Esophagus squamous epithelium (tissue), 5 donors: Measurements from ENCODE around the gene ITPR3. TPM values are rescaled to one million over a fixed set of nuclear protein-coding genes. Genes with fewer than 3 reads are reported as not detected.

Experiments
- DNase-seq: peaks from one replicate; lab custom pipeline; 2025; lab: John Stamatoyannopoulos, UW
- H3K27ac ChIP-seq, 4 donors: fragments of 200-600 bp; sonication (generic); one replicate each; pipeline ENCODE4 v1.5.1; 2016 to 2019; ENCODE audit warnings: mild to moderate bottlenecking in 1 of 4
- H3K27me3 ChIP-seq, 4 donors: fragments of 200-600 bp; sonication (generic); 1 replicate in 3 of 4; 2 replicates in 1 of 4; pipeline versions ENCODE4 v1.5.1 to v1.6.0; 2017 to 2021; ENCODE audit warnings: antibody characterized with exemption in 1 of 4
- H3K36me3 ChIP-seq, 3 donors: fragments of 200-600 bp; sonication (generic); one replicate each; pipeline ENCODE4 v1.5.1; 2016 to 2019
- H3K4me1 ChIP-seq, 3 donors: fragments of 200-600 bp; sonication (generic); one replicate each; pipeline ENCODE4 v1.5.1; 2017 to 2019
- H3K4me3 ChIP-seq, 4 donors: fragments of 200-600 bp; sonication (generic); 1 replicate in 3 of 4; 2 replicates in 1 of 4; pipeline ENCODE4 v1.5.1; 2016 to 2019; ENCODE audit warnings: mild to moderate bottlenecking in 2 of 4, moderate library complexity in 1 of 4
- H3K9me3 ChIP-seq, 3 donors: fragments of 200-600 bp; sonication (generic); one replicate each; pipeline ENCODE4 v1.5.1; 2016 to 2019
- CTCF ChIP-seq, 6 experiments: fragments of 450-650 bp in 4 of 6; fragments of 200-600 bp in 2 of 6; sonication (generic) in 2 of 6; IDR thresholded peaks; one replicate each; pipeline ENCODE4 v1.5.1; 2016 to 2019; ENCODE audit warnings: antibody characterized with exemption in 6 of 6, mild to moderate bottlenecking in 4 of 6, moderate library complexity in 4 of 6
- POLR2A ChIP-seq, 4 donors: fragments of 450-650 bp; IDR thresholded peaks; one replicate each; pipeline ENCODE4 v1.6.1; 2017; ENCODE audit warnings: antibody characterized with exemption in 4 of 4, mild to moderate bottlenecking in 4 of 4, moderate library complexity in 3 of 4
- WGBS, 2 donors: methylation state at CpG; one replicate each; pipeline ENCODE4 v1.1.5; 2018; 5-methylcytosine and 5-hydroxymethylcytosine counted together
- intact Hi-C: fragments of 100-400 bp; cut with DNase I; formaldehyde crosslinking; loops from one replicate; pipeline ENCODE4 v1.15.0; 2022
- total RNA-seq, 4 donors: library from RNA; depleted of rRNA; stranded (reverse); fragments of >200 nt; gene quantifications; one replicate each; pipeline ENCODE4 v1.1.0, GENCODE V29; 2016
- donor health status: DM: yes; HTN: yes; CAD: no.

The ITPR3 gene
- total RNA-seq, 4 donors from 2014 or later: 21.8 to 39.2 (median 35.3) TPM

GRCh38 chr6:33742092-33742491 is 121.0 kb downstream of the ITPR3 start:
- H3K9me3 ChIP-seq: no peaks in the 10 kb centered on the region
- H3K4me3 ChIP-seq: no peak overlapping the region
- H3K27me3 ChIP-seq: peaks cover 0 to 33% (median 0%) of the 10 kb centered on the region in 4 donors
- peaks cover 0 to 34% (median 18%) of the 10 kb centered on the region in 3 donors for H3K4me1 ChIP-seq
- no peak for DNase-seq
- TF ChIP-seq CTCF (IDR thresholded peaks at IDR 0.05) (no peak), POLR2A (IDR thresholded peaks at IDR 0.05) (no peak)
- peak overlapping the region in 1 of 4 donors; percentile 19 for H3K27ac ChIP-seq
- WGBS, 2 donors: 50 to 53% methylated on average over 3 to 4 of the region's 9 CpGs
- H3K36me3 ChIP-seq: no peaks in the 10 kb centered on the region
- intact Hi-C loops: no loop called here

- intact Hi-C loops: no loop called here
- H3K4me1 ChIP-seq: peaks cover 0 to 34% (median 18%) of the 10 kb centered on the region in 3 donors
- 64 to 79% methylated on average over 7 of the region's 7 CpGs for WGBS, 2 donors
- no peaks in the 10 kb centered on the region for H3K9me3 ChIP-seq
- no peak for TF ChIP-seq CTCF (IDR thresholded peaks at IDR 0.05)
- no peak for TF ChIP-seq POLR2A (IDR thresholded peaks at IDR 0.05)
- DNase-seq: no peak
- H3K36me3 ChIP-seq: no peaks in the 10 kb centered on the region
- peak overlapping the region in 3 of 4 donors; percentile 6 to 86 (median 78) for H3K27ac ChIP-seq
- H3K4me3 ChIP-seq: peak overlapping the region in 1 of 4 donors; percentile 19
- peaks cover 0 to 35% (median 0%) of the 10 kb centered on the region in 4 donors for H3K27me3 ChIP-seq
These were observed 121.7 kb downstream of the ITPR3 start for GRCh38 chr6:33742837-33743236.

GRCh38 chr6:33744001-33744848 is 123.1 kb downstream of the ITPR3 start:
- peak overlapping the region; percentile 4 to 58 (median 34) for H3K4me3 ChIP-seq
- H3K4me1 ChIP-seq: peaks cover 0 to 34% (median 18%) of the 10 kb centered on the region in 3 donors
- peak overlapping the region; percentile 64 to 91 (median 82) for H3K27ac ChIP-seq
- no peak for DNase-seq
- no peak for TF ChIP-seq POLR2A (IDR thresholded peaks at IDR 0.05)
- TF ChIP-seq CTCF (IDR thresholded peaks at IDR 0.05): peak; percentile 77 to 91 (median 86)
- intact Hi-C loops: no loop called here
- no peaks in the 10 kb centered on the region for H3K36me3 ChIP-seq
- 12 to 14% methylated on average over 10 of the region's 11 CpGs for WGBS, 2 donors
- no peaks in the 10 kb centered on the region for H3K9me3 ChIP-seq
- H3K27me3 ChIP-seq: peaks cover 0 to 39% (median 0%) of the 10 kb centered on the region in 4 donors

GRCh38 chr6:33744895-33745546 is 123.9 kb downstream of the ITPR3 start:
- DNase-seq: no peak
- H3K27me3 ChIP-seq: peaks cover 0 to 39% (median 0%) of the 10 kb centered on the region in 4 donors
- H3K4me1 ChIP-seq: peaks cover 0 to 33% (median 15%) of the 10 kb centered on the region in 3 donors
- no peaks in the 10 kb centered on the region for H3K36me3 ChIP-seq
- peak overlapping the region; percentile 64 to 91 (median 82) for H3K27ac ChIP-seq
- TF ChIP-seq CTCF (IDR thresholded peaks at IDR 0.05) (no peak), POLR2A (IDR thresholded peaks at IDR 0.05) (no peak)
- 68 to 80% methylated on average over 2 to 4 of the region's 13 CpGs for WGBS, 2 donors
- H3K9me3 ChIP-seq: no peaks in the 10 kb centered on the region
- peak overlapping the region; percentile 4 to 58 (median 34) for H3K4me3 ChIP-seq
- intact Hi-C loops: no loop called here
